Pancreas (tissue), 10 donors: Measurements from ENCODE around the gene SEC14L5. TPM values are rescaled to one million over a fixed set of nuclear protein-coding genes. Genes with fewer than 3 reads are reported as not detected.
A peak's percentile ranks its signal among the peaks of the same experiment; 100 is the strongest.

ENCODE experiments used
- ATAC-seq, 4 donors: fragments of 200-7000 bp; cut with Tn5 transposase; one replicate each; pipeline versions ENCODE4 v1.8.0 to v1.9.1; 2020; ENCODE audit warnings: mild to moderate bottlenecking in 4 of 4, moderate library complexity in 4 of 4
- DNase-seq, 6 donors: peaks; one replicate each; pipeline ENCODE4 v3.0.0-alpha.2; 2020
- FAIRE-seq: peaks from 2 replicates; lab custom pipeline; 2012; peaks lifted over from hg19 to GRCh38; lab: Jason Lieb, UNC
- H3K27ac ChIP-seq, 4 donors: fragments of 200-600 bp; sonication (generic); 1 replicate in 3 of 4; 2 replicates in 1 of 4; pipeline versions ENCODE4 v1.5.0 to v1.8.0; 2020
- H3K27me3 ChIP-seq, 4 donors: fragments of 200-600 bp; one replicate each; pipeline ENCODE4 v1.8.0; 2021
- H3K36me3 ChIP-seq, 3 donors: fragments of 200-600 bp; sonication (generic) in 1 of 3; one replicate each; pipeline versions ENCODE4 v1.5.0 to v1.8.0; 2020 to 2021
- H3K4me1 ChIP-seq, 3 donors: fragments of 200-600 bp; one replicate each; pipeline ENCODE4 v1.8.0; 2021
- H3K4me3 ChIP-seq, 4 donors: fragments of 200-600 bp; sonication (generic) in 2 of 4; one replicate each; pipeline versions ENCODE4 v1.5.0 to v1.8.0; 2020 to 2021
- H3K9me3 ChIP-seq, 4 donors: fragments of 200-600 bp; one replicate each; pipeline ENCODE4 v1.8.0; 2021
- WGBS, 2 donors: extraction: QIAGEN DNeasy Blood & Tissue Kit; methylation state at CpG; one replicate each; pipeline ENCODE4 v1.1.7; 2013; 5-methylcytosine and 5-hydroxymethylcytosine counted together
- intact Hi-C, 3 donors: fragments of 100-400 bp; cut with DNase I; formaldehyde crosslinking; loops; one replicate each; pipeline versions ENCODE4 v1.11.1 to v1.14.2; 2022
- polyA plus RNA-seq, 2 donors: library from polyadenylated mRNA; stranded (reverse); fragments of 200-250 nt; gene quantifications; one replicate each; pipeline ENCODE4 v1.2.3, GENCODE V29; 2013
- total RNA-seq, 6 donors: library from RNA; stranded (reverse); fragmentation: NEBNext Ultra II Directional in 4 of 6; extraction: Animal tissue kit (Norgen Biotek cat#: 25700) in 4 of 6; gene quantifications; one replicate each; pipeline versions ENCODE4 v1.2.1 to v1.2.4, GENCODE V29; 2021 to 2023
- TF ChIP-seq, protein P1 (sequence below), 4 donors: fragments of 200-600 bp; sonication (generic) in 3 of 4; IDR thresholded peaks; one replicate each; pipeline versions ENCODE4 v1.5.0 to v1.8.0; 2021; ENCODE audit warnings: antibody characterized with exemption in 4 of 4
- donor health status: healthy with polysubstance abuse.
- donor health status: DM: no; HTN: no; CAD: no; lungs with moderate emphysema.
- donor health status: DM: no; HTN: no; CAD: no.
- donor health status: control.
- donor health status: control.
- donor health status: Bipolar disorder and iron deficiency.
- donor health status: DM: yes; HTN: yes; CAD: no.
- donor health status: DM: no; HTN: no; CAD: no.
- donor health status: DM: no; HTN: no; CAD: no.
- donor health status: DM: yes; HTN: yes; CAD: no.

Gene SEC14L5
- total and polyA plus RNA-seq, 8 donors = 0.22 to 0.79 (median 0.51) TPM

DNA sequence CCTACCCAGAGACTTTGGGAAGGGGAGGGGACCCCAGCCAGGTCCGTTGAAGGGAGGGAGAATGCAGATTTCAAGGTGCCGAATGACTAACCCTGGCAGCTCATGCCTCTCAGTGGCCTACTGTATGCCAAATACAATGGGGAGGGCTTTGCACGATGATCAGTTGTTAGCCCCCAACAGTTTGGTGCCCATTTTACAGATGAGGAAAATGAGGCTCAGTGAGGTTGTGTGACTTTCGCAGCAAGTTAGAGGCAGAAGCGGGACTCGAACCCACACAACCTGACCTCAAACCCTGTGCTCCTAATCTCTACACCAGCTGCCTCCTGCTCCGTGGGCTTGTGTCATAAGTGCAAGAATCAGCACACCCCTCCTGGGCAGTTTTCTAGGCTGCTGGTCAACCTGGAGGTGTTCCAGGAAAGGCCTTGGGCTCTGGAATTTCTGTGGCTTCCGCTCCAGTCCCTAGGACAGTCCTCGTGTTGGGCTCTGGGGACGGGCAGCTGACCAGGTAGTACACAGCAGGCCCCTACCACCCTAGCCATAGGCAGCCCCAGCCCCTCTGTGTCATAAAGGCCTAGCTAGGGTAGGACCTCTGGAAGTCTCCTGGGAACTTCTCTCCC lies 87.5 kb downstream of the SEC14L5 start:
- intact Hi-C loops = no loop called here

DNA sequence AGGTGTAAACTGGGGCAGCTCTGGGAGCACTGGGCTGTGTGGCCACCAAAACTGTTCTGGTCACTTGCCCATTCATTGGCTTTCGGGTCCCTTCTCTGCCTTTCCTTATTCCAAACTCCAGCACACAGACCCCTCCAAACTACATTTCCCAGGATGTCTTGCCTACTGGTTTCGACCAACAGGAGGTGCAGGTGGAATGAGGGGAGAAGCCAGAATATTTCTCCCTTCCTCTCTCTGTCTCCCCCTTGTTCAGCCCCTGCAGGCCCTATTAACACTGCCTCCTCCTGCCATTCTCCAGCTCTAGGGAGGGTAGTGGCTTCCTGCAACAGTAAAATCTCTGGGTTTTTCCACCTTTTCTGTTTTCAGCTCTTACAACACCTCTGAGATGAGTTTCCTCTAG lies 88.8 kb downstream of the SEC14L5 start:
- peak in 1 of 6 donors; percentile 6 for DNase-seq
- no peak for ATAC-seq

More for the DNA sequence above, 87.5 kb downstream of the SEC14L5 start:
- no peak overlapping the region for H3K27ac ChIP-seq
- no peaks in the 10 kb centered on the region for H3K9me3 ChIP-seq
- WGBS, 2 donors = 79 to 81% methylated on average over 10 of the region's 10 CpGs
- DNase-seq (peak in 1 of 6 donors; percentile 17), FAIRE-seq (no peak), ATAC-seq (no peak)
- no peak overlapping the region for H3K4me3 ChIP-seq
- H3K36me3 ChIP-seq = no peaks in the 10 kb centered on the region
- TF ChIP-seq, protein P1, sequence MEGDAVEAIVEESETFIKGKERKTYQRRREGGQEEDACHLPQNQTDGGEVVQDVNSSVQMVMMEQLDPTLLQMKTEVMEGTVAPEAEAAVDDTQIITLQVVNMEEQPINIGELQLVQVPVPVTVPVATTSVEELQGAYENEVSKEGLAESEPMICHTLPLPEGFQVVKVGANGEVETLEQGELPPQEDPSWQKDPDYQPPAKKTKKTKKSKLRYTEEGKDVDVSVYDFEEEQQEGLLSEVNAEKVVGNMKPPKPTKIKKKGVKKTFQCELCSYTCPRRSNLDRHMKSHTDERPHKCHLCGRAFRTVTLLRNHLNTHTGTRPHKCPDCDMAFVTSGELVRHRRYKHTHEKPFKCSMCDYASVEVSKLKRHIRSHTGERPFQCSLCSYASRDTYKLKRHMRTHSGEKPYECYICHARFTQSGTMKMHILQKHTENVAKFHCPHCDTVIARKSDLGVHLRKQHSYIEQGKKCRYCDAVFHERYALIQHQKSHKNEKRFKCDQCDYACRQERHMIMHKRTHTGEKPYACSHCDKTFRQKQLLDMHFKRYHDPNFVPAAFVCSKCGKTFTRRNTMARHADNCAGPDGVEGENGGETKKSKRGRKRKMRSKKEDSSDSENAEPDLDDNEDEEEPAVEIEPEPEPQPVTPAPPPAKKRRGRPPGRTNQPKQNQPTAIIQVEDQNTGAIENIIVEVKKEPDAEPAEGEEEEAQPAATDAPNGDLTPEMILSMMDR (IDR thresholded peaks at IDR 0.05) = no peak
- H3K27me3 ChIP-seq = no peaks in the 10 kb centered on the region
- H3K4me1 ChIP-seq = no peaks in the 10 kb centered on the region

DNA sequence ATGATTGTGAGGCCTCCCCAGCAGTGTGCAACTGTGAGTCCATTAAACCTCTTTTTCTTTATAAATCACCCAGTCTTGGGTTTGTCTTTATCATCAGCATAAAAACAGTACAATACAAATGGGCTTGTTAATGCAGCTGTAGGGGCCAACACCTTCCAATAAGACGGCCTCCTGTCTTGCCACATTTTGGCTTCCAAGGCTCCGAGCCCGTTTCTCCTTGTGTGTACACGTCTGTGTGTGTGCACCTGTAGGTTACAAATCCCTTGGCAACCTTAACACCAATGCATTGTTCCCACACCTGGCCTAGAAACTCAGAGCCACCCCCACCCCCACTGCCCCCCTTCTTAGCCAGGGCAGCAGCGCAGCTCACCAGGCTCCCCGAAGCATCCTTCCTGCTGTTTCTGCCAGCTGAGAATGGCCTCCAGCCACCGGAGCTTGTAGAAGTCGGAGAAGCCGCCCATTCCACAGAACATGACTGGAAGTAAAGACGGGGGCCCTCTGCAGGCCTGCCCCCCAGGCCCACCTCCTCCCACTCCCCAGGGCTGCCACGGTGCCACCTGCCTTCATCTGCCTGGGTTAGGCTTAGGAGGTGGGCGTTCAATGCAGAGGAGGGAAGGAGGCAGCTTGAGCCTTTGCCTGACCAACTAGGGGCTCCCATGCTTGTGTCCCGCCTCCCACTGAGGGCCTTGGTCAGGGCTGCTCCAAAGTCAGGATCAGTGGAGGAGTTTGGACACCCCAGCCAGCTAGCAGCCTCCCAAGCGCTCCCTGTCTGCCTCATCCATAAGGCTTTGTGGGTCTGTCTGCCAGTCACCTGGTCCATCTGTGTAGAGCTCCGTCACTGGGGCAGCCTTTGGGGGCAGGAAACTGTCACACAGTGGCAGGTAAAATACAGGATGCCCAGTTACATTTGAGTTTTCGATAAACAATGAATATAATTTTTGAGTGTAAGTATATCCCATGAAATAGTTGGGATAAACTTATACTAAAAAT lies 97.0 kb downstream of the SEC14L5 start:
- H3K9me3 ChIP-seq = no peaks in the 10 kb centered on the region
- H3K4me3 ChIP-seq = no peak overlapping the region
- no peaks in the 10 kb centered on the region for H3K27me3 ChIP-seq
- H3K36me3 ChIP-seq = no peaks in the 10 kb centered on the region
- TF ChIP-seq, protein P1 (IDR thresholded peaks at IDR 0.05) = no peak
- ATAC-seq (no peak), DNase-seq (peak in 1 of 6 donors; percentile 41), FAIRE-seq (no peak)
- H3K4me1 ChIP-seq = no peaks in the 10 kb centered on the region
- intact Hi-C loops = no loop called here
- no peak overlapping the region for H3K27ac ChIP-seq
- 81 to 83% methylated on average over 16 of the region's 16 CpGs for WGBS, 2 donors

More for the DNA sequence above, 88.8 kb downstream of the SEC14L5 start:
- Histone ChIP-seq H3K9me3 (no peaks in the 10 kb centered on the region), H3K4me3 (no peak overlapping the region), H3K36me3 (no peaks in the 10 kb centered on the region), H3K27me3 (no peaks in the 10 kb centered on the region), H3K27ac (no peak overlapping the region), H3K4me1 (no peaks in the 10 kb centered on the region)
- TF ChIP-seq, protein P1 (IDR thresholded peaks at IDR 0.05) = no peak
- 64 to 81% methylated on average over 2 of the region's 2 CpGs for whole genome bisulfite sequencing, 2 donors
- no peak for FAIRE-seq
- intact Hi-C loops = no loop called here

DNA sequence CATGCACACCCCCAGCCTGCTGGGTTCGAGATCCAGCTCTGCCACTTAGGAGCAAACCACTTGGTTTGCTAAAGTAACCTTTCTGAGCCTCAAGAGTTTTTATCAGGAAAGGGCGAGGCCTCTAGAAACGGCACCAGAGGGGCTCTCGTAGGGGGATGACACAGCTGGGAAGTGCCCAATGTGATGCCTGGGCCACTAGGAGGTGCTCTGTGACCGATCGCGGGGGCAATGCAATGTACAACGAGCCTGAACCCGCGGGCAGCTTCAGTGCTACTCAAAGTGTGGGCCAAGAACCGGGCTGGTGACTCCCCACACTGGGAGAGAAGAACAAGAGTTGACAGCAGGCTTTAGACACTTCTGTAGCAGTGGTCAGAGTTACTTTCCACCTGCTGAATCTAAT lies 98.2 kb downstream of the SEC14L5 start:
- WGBS, 2 donors = 18 to 28% methylated on average over 11 of the region's 11 CpGs
- intact Hi-C loops = no loop called here

More for the DNA sequence above, 98.2 kb downstream of the SEC14L5 start:
- H3K9me3 ChIP-seq = no peaks in the 10 kb centered on the region
- peak in 1 of 6 donors; percentile 26 for DNase-seq
- TF ChIP-seq, protein P1 (IDR thresholded peaks at IDR 0.05) = no peak
- H3K4me3 ChIP-seq = no peak overlapping the region
- no peaks in the 10 kb centered on the region for H3K4me1 ChIP-seq
- no peaks in the 10 kb centered on the region for H3K27me3 ChIP-seq
- no peak for FAIRE-seq
- H3K27ac ChIP-seq = no peak overlapping the region
- H3K36me3 ChIP-seq = no peaks in the 10 kb centered on the region
- ATAC-seq = peak in 3 of 4 donors; percentile 55 to 74 (median 62)
